ENCODE results near the gene SCUBE1. TPM values are rescaled to one million over a fixed set of nuclear protein-coding genes. Genes with fewer than 3 reads are reported as not detected.

SCUBE1 gene
- total RNA-seq, 4 donors from 2014 or later: 33.3 to 109 (median 66.3) TPM

- no peak overlapping the region for H3K27ac ChIP-seq (replicated peaks in 1 of 4)
- 97% methylated on average over 12 of the region's 25 CpGs for WGBS
- no peaks in the 10 kb centered on the region for H3K9me3 ChIP-seq
- TF ChIP-seq CTCF (IDR thresholded peaks at IDR 0.05) (no peak), EP300 (IDR thresholded peaks at IDR 0.05) (no peak), POLR2A (IDR thresholded peaks at IDR 0.05; ENCODE audit: low read depth) (no peak), POLR2AphosphoS5 (IDR thresholded peaks at IDR 0.05) (no peak)
- intact Hi-C loops (cut with DNase I): no loop called here
- H3K36me3 ChIP-seq: peaks cover 26 to 83% (median 60%) of the 10 kb centered on the region in 4 donors
- H3K4me3 ChIP-seq: no peak overlapping the region
- H3K4me1 ChIP-seq: peaks cover 0 to 6% (median 0%) of the 10 kb centered on the region in 4 donors
- no peak for DNase-seq (ENCODE audit: extremely low spot score)
- no peaks in the 10 kb centered on the region for H3K27me3 ChIP-seq
Observed at GRCh38 chr22:43179146-43179910, 163.8 kb downstream of the SCUBE1 start.

- no peak for DNase-seq (ENCODE audit: extremely low spot score)
- H3K27ac ChIP-seq (replicated peaks in 1 of 4): no peak overlapping the region
- no peaks in the 10 kb centered on the region for H3K4me1 ChIP-seq
- H3K27me3 ChIP-seq: no peaks in the 10 kb centered on the region
- no peaks in the 10 kb centered on the region for H3K9me3 ChIP-seq
- 95% methylated on average over 7 of the region's 7 CpGs for WGBS
- TF ChIP-seq POLR2A (IDR thresholded peaks at IDR 0.05; ENCODE audit: low read depth): no peak
- TF ChIP-seq POLR2AphosphoS5 (IDR thresholded peaks at IDR 0.05): no peak
- TF ChIP-seq CTCF (IDR thresholded peaks at IDR 0.05): no peak
- no peak for TF ChIP-seq EP300 (IDR thresholded peaks at IDR 0.05)
- intact Hi-C loops (cut with DNase I): no loop called here
- H3K4me3 ChIP-seq: no peak overlapping the region
- peaks cover 39 to 98% (median 75%) of the 10 kb centered on the region in 4 donors for H3K36me3 ChIP-seq
Observed at GRCh38 chr22:43177479-43177878, 165.7 kb downstream of the SCUBE1 start.

GRCh38 chr22:43176090-43176489 lies 167.1 kb downstream of the SCUBE1 start:
- no peaks in the 10 kb centered on the region for H3K9me3 ChIP-seq
- intact Hi-C loops (cut with DNase I): no loop called here
- H3K27me3 ChIP-seq: no peaks in the 10 kb centered on the region
- WGBS: 94% methylated on average over 14 of the region's 15 CpGs
- H3K36me3 ChIP-seq: peaks cover 46 to 98% (median 82%) of the 10 kb centered on the region in 4 donors
- H3K4me1 ChIP-seq: no peaks in the 10 kb centered on the region
- no peak for DNase-seq (ENCODE audit: extremely low spot score)
- no peak overlapping the region for H3K27ac ChIP-seq (replicated peaks in 1 of 4)
- H3K4me3 ChIP-seq: no peak overlapping the region
- TF ChIP-seq EP300 (IDR thresholded peaks at IDR 0.05) (no peak), CTCF (IDR thresholded peaks at IDR 0.05) (no peak), POLR2AphosphoS5 (IDR thresholded peaks at IDR 0.05) (no peak), POLR2A (IDR thresholded peaks at IDR 0.05; ENCODE audit: low read depth) (no peak)

GRCh38 chr22:43174941-43175531 lies 168.1 kb downstream of the SCUBE1 start:
- 100% methylated on average over 4 of the region's 9 CpGs for WGBS
- no peak overlapping the region for H3K4me3 ChIP-seq
- no peak overlapping the region for H3K27ac ChIP-seq (replicated peaks in 1 of 4)
- DNase-seq (ENCODE audit: extremely low spot score): no peak
- H3K27me3 ChIP-seq: no peaks in the 10 kb centered on the region
- peaks cover 47 to 98% (median 83%) of the 10 kb centered on the region in 4 donors for H3K36me3 ChIP-seq
- no peaks in the 10 kb centered on the region for H3K9me3 ChIP-seq
- intact Hi-C loops (cut with DNase I): no loop called here
- no peak for TF ChIP-seq POLR2A (IDR thresholded peaks at IDR 0.05; ENCODE audit: low read depth)
- no peaks in the 10 kb centered on the region for H3K4me1 ChIP-seq

- H3K4me3 ChIP-seq: no peak overlapping the region
- no peaks in the 10 kb centered on the region for H3K4me1 ChIP-seq
- DNase-seq (ENCODE audit: extremely low spot score): no peak
- H3K36me3 ChIP-seq: peaks cover 41 to 98% (median 83%) of the 10 kb centered on the region in 4 donors
- no peak for TF ChIP-seq EP300 (IDR thresholded peaks at IDR 0.05)
- TF ChIP-seq POLR2A (IDR thresholded peaks at IDR 0.05; ENCODE audit: low read depth): no peak
- no peak for TF ChIP-seq CTCF (IDR thresholded peaks at IDR 0.05)
- TF ChIP-seq POLR2AphosphoS5 (IDR thresholded peaks at IDR 0.05): no peak
- no peak overlapping the region for H3K27ac ChIP-seq (replicated peaks in 1 of 4)
- 96% methylated on average over 23 of the region's 39 CpGs for WGBS
- no peaks in the 10 kb centered on the region for H3K9me3 ChIP-seq
- intact Hi-C loops (cut with DNase I): no loop called here
- no peaks in the 10 kb centered on the region for H3K27me3 ChIP-seq
Observed at GRCh38 chr22:43173976-43174720, 169.0 kb downstream of the SCUBE1 start.
